Fibroblast of upper back skin (primary cell): ENCODE data around the gene SDK2.

Experiments used
- DNase-seq: peaks from one replicate; pipeline ENCODE4 v3.0.0-alpha.2; 2013

SDK2 gene

DNA sequence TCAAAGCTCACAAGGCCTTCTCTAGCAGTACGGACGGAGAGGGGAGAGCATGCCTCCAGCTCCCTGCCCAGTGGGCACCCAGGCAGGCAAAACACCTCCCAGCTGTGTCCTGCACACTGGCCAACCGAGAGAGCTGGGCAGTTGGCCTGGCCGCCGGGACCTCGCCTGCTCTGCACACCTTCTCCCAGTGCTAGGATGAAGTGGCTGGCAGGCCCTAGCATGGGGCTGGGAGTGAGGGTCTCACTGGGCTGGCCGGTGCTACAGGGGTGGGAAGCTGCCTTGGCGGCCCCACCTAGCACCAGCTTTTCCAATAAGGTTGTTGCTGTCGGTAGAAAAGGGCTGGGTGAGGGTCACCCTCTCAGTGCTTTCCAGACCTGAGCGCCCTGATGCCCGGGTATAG, 60.2 kb downstream of the SDK2 start:
- DNase-seq, result no peak

DNA sequence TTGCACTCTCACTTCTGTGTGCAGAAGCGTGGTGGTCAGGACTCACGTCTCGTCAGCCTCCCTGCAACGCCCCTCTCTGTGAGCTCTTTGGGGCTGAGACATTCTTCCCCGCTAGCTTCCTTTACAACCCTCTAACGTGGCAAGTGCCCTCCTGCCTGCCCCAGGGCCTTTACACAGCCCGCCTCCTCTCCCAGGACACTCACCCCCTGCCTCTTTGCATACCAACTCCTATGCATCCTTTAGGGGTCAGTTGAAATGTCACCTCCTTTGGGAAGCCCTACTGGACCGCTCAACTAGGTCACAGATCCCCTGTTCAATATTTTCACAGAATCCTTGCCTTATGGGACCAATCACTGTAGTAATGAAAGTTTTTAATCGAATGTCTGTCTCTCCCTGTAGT, 61.4 kb downstream of the SDK2 start:
- DNase-seq, result no peak

- no peak for DNase-seq
Measured at GRCh38 chr17:73582359-73582758, 61.9 kb downstream of the SDK2 start.

GRCh38 chr17:73581379-73581778, 62.9 kb downstream of the SDK2 start:
- no peak for DNase-seq

- DNase-seq, result no peak
Measured at GRCh38 chr17:73580073-73580710, 64.1 kb downstream of the SDK2 start.

- DNase-seq, result no peak
Measured at GRCh38 chr17:73576556-73577098, 67.6 kb downstream of the SDK2 start.

DNA sequence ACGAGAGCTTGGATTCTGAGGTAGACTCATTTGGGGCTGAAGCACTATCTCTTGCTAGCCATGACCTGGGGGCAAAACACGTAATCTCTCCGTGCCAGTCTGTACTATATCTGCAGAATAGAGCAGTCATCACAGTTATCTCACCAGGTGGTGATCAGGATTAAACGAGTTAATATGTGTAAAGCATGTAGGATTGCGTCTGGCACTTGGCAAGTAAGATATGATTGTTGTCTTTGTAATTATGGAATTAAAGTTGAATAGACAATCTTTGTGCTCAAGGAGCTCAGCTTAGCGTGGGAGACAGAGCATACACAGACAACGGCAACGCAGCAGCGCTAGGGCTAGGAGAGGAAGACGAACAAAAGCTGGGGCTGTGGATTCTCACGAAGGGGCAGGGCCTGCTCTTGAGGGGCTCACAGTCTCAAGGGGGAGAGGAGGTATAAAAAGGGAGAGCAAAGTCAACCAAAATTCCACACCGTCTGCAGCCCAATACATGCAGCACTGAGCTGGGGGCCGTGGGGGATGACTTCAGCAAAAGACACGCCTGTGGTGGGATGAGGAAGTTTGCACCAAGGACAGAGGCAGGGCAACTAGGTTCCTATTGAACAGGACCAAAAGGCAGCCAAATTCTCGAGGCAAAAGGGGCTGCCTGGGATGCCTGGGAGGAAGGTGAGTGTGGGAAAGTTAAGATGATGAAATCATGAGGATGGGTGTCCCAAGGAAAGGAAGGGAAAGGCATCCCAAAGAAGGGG, 68.6 kb downstream of the SDK2 start:
- DNase-seq, result no peak

- DNase-seq, result no peak
Measured at GRCh38 chr17:73571511-73572130, 72.6 kb downstream of the SDK2 start.

- DNase-seq, result no peak
Measured at GRCh38 chr17:73569762-73570319, 74.4 kb downstream of the SDK2 start.

GRCh38 chr17:73568934-73569333, 75.3 kb downstream of the SDK2 start:
- no peak for DNase-seq

DNA sequence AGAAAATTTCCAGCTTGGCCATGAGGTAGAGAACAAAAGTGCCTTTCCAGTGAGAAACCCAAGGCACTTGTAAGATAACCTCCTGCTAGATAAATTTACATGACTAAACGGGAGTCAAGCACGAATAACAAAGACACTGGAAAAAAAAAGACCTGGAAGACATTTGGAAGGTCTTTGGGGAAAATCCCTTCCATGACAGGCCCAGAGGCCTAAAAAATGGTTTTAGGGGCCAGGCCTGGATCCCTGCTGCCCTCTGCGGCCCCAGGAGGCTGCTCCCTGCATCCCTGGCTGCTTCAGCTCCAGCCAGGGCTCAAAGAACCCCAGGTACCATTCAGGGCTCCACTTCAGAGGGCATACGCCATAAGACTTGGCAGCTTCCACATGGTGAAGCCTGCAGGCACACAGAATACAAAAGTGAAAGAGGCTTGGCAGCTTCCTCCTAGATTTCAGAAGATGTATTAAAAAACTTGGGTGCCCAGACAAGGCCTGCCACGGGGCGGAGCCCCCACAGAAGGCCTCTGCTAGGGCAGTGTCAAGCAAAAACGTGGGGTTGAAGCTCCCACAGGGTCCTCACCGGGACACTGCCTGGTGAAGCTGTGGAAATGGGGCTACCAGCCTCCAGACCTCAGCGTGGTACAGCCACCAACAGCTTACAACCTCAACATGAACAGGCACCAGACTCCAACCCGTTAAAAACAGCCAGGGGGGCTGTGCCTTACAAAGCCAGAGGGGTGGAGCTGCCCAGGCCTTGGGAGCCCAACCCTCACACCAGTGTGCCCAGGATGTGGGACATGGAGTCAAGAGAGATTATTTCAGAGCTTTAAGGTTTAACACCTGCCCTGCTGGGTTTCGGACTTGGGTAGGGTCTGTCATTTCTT, 77.1 kb downstream of the SDK2 start:
- DNase-seq, result no peak

DNA sequence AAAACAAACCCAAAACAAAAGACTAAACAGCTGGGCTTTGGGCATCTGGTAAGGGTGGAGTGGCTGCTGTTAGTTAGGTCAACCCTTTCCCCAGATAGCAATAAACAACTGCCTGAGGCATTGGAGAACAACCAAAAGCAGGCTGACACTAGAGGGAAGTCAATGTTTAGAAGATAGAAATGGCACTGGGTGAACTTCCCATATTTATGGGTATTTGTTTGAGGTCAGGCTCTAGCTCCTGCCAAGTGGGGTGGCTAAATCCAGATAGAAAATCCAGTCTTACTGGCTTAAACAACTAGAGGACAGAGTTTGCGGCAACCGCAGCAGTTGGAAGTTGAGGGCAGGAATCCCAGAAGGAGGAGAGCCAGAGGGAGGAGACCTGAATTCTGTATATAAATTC, 79.4 kb downstream of the SDK2 start:
- no peak for DNase-seq

DNA sequence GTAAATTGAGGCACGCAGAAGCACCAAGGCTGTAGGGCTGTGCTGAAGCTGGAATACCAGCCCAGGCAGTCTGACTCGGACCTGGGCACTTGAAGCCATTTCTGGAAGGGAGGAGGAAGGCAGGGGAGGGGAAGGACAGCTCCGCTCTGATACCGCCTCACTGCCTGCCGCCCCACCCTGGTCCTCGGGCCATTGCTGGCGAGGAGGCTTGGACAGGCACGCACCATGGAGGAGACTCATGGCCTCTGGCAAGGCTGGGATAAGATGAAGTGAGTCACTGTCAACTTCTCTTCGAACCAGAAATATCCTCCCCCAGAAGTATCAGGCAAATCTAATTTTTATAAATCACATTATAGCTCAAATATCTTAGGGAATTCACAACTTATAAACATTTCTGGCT, 81.3 kb downstream of the SDK2 start:
- DNase-seq, result no peak

DNA sequence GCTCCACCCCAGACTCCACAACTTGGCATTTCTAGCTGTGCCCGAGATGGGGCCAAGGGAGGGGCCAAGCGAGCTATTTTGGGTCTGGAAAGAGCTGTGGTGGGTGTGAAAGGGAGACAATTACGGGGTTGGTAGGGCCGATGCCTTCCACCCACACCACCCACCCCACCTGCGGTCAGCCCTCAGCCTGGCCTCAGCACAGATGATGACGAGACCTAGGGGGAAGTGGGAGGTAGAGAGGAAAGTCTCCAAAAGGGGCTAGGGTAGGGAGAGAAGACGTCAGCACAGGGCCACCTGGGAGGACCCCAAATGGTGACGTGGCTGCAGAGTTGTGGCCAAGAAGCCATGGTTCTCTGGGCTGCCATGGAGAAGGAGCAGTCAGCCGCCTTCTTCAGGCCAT, 83.1 kb downstream of the SDK2 start:
- no peak for DNase-seq

GRCh38 chr17:73560661-73561060, 83.6 kb downstream of the SDK2 start:
- no peak for DNase-seq

DNA sequence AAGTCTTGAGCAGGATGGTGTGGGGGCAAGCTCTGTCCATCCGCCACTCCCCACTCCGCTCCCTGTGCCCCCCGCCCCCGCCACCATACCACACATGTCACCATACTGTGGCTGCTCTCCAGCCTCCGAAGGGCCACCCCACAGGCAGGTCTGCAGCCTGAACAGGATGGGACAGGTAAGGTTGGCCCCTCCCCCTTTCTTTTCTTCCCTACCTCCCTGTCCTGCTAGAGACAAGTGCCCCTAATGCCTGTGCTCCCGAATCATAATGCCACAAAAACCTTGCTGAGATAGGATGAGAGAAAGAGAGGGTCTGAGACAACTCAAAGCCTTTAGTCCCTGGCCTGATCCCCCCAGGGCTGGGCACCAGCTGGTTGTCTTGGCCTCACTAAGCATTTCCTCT, 84.7 kb downstream of the SDK2 start:
- no peak for DNase-seq

- no peak for DNase-seq
Measured at GRCh38 chr17:73555199-73555960, 88.9 kb downstream of the SDK2 start.

- no peak for DNase-seq
Measured at GRCh38 chr17:73554498-73554897, 89.7 kb downstream of the SDK2 start.

- DNase-seq, result no peak
Measured at GRCh38 chr17:73553311-73553710, 90.9 kb downstream of the SDK2 start.

GRCh38 chr17:73552300-73553048, 91.8 kb downstream of the SDK2 start:
- no peak for DNase-seq

- no peak for DNase-seq
Measured at GRCh38 chr17:73551759-73552158, 92.5 kb downstream of the SDK2 start.
